Measurements from ENCODE around the gene MYL6.

Gene MYL6

GRCh38 chr12:56151672-56152131 lies 6.5 kb upstream of the MYL6 start (continued):
- TF ChIP-seq ZNF692 (tag by site-specific recombination; IDR thresholded peaks at IDR 0.05) (peak; percentile 95), ZBTB21 (tag by site-specific recombination; IDR thresholded peaks at IDR 0.05) (no peak), ZFP69B (tag by site-specific recombination; IDR thresholded peaks at IDR 0.05) (peak; percentile 92), ZNF768 (tag by site-specific recombination; IDR thresholded peaks at IDR 0.05) (no peak), GLI4 (tag by site-specific recombination; IDR thresholded peaks at IDR 0.05) (no peak), ZNF404 (tag by site-specific recombination; IDR thresholded peaks at IDR 0.05) (no peak), ZNF561 (tag by site-specific recombination; IDR thresholded peaks at IDR 0.05; ENCODE audit: borderline replicate concordance) (no peak), ZFHX2 (tag by site-specific recombination; conservative IDR thresholded peaks at IDR 0.05) (no peak)
- TF ChIP-seq, protein P1, sequence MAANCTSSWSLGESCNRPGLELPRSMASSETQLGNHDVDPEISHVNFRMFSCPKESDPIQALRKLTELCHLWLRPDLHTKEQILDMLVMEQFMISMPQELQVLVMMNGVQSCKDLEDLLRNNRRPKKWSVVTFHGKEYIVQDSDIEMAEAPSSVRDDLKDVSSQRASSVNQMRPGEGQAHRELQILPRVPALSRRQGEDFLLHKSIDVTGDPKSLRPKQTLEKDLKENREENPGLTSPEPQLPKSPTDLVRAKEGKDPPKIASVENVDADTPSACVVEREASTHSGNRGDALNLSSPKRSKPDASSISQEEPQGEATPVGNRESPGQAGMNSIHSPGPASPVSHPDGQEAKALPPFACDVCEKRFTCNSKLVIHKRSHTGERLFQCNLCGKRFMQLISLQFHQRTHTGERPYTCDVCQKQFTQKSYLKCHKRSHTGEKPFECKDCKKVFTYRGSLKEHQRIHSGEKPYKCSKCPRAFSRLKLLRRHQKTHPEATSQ (tag by site-specific recombination; IDR thresholded peaks at IDR 0.05) = no peak

GRCh38 chr12:56152132-56152755 lies 5.9 kb upstream of the MYL6 start, which contains the start of gene MYL6B:
MYL6B (plus strand) TSS chr12:56152587; CDS start chr12:56153919, 1,332 bp downstream.
- Histone ChIP-seq H3K27ac (ENCODE audit: extremely low read depth, low read depth, low read length) (peak within 1 kb of the TSS; percentile 74), H3K9me3 (ENCODE audit: control insufficient read depth, insufficient read depth, low read depth, low read length) (no peaks in the 10 kb centered on the region), H3K36me3 (ENCODE audit: control insufficient read depth in 2 of 2, insufficient read depth in 1 of 2, low read length in 2 of 2) (peaks cover 4 to 21% of the 10 kb centered on the region in 2 experiments), H3K4me3 (ENCODE audit: low read depth, low read length) (peak within 1 kb of the TSS; percentile 46), H3K4me1 (ENCODE audit: control insufficient read depth, insufficient read depth, low read length) (no peaks in the 10 kb centered on the region; the same call in 1 of the 2 replicates)
- CTCF ChIA-PET = interaction anchor here (0.6 to 1.0 kb wide), 4 partner anchors 11 to 42 kb away, joined by 3 to 6 read pairs (median 3); no protein-coding TSS in a partner anchor
- POLR2A ChIA-PET = interaction anchor here (0.5 to 1.8 kb wide), 5 partner anchors 9 to 102 kb away, joined by 3 to 18 read pairs (median 3); partner anchors contain the start of genes ESYT1, RNF41 and ZC3H10
- no peak for TF ChIP-seq ZNF792 (tag by site-specific recombination; IDR thresholded peaks at IDR 0.05)
- TF ChIP-seq ZNF394 (tag by site-specific recombination; IDR thresholded peaks at IDR 0.05; ENCODE audit: borderline replicate concordance) = peak; percentile 53; the same call in 1 of the 2 replicates
- no peak for TF ChIP-seq ZSCAN23 (tag by site-specific recombination; IDR thresholded peaks at IDR 0.05)
- TF ChIP-seq ZNF513 (tag by site-specific recombination; IDR thresholded peaks at IDR 0.05) = peak; percentile 9; the same call in 1 of the 2 replicates
- TF ChIP-seq ZBTB21 (tag by site-specific recombination; IDR thresholded peaks at IDR 0.05) = peak; percentile 59
- no peak for TF ChIP-seq ZNF785 (tag by site-specific recombination; IDR thresholded peaks at IDR 0.05)
- TF ChIP-seq, protein P2, sequence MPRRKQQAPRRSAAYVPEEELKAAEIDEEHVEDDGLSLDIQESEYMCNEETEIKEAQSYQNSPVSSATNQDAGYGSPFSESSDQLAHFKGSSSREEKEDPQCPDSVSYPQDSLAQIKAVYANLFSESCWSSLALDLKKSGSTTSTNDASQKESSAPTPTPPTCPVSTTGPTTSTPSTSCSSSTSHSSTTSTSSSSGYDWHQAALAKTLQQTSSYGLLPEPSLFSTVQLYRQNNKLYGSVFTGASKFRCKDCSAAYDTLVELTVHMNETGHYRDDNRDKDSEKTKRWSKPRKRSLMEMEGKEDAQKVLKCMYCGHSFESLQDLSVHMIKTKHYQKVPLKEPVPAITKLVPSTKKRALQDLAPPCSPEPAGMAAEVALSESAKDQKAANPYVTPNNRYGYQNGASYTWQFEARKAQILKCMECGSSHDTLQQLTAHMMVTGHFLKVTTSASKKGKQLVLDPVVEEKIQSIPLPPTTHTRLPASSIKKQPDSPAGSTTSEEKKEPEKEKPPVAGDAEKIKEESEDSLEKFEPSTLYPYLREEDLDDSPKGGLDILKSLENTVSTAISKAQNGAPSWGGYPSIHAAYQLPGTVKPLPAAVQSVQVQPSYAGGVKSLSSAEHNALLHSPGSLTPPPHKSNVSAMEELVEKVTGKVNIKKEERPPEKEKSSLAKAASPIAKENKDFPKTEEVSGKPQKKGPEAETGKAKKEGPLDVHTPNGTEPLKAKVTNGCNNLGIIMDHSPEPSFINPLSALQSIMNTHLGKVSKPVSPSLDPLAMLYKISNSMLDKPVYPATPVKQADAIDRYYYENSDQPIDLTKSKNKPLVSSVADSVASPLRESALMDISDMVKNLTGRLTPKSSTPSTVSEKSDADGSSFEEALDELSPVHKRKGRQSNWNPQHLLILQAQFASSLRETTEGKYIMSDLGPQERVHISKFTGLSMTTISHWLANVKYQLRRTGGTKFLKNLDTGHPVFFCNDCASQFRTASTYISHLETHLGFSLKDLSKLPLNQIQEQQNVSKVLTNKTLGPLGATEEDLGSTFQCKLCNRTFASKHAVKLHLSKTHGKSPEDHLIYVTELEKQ (tag by site-specific recombination; IDR thresholded peaks at IDR 0.05; ENCODE audit: borderline replicate concordance) = peak; percentile 11; the same call in 1 of the 2 replicates
- peak; percentile 69; the same call in 1 of the 2 replicates for TF ChIP-seq ZBTB48 (tag by site-specific recombination; IDR thresholded peaks at IDR 0.05)
- peak; percentile 63 for TF ChIP-seq ZBTB26 (tag by site-specific recombination; optimal IDR thresholded peaks at IDR 0.05)
- peak; percentile 56; the same call in 1 of the 2 replicates for TF ChIP-seq ZNF692 (tag by site-specific recombination; IDR thresholded peaks at IDR 0.05)
- TF ChIP-seq ZNF670 (tag by site-specific recombination; IDR thresholded peaks at IDR 0.05; ENCODE audit: low read depth) = no peak
- peak; percentile 64; the same call in 1 of the 2 replicates for TF ChIP-seq KLF8 (tag by site-specific recombination; IDR thresholded peaks at IDR 0.05)
- TF ChIP-seq ZNF600 (tag by site-specific recombination; IDR thresholded peaks at IDR 0.05) = 0 out of 2 replicates have a peak, but pooled peaks have one; percentile 13
- TF ChIP-seq ZNF324 (tag by site-specific recombination; IDR thresholded peaks at IDR 0.05) = peak; percentile 66
- TF ChIP-seq ZBTB7A (tag by site-specific recombination; IDR thresholded peaks at IDR 0.05; ENCODE audit: low read depth) = peak; percentile 98
- TF ChIP-seq, protein P3, sequence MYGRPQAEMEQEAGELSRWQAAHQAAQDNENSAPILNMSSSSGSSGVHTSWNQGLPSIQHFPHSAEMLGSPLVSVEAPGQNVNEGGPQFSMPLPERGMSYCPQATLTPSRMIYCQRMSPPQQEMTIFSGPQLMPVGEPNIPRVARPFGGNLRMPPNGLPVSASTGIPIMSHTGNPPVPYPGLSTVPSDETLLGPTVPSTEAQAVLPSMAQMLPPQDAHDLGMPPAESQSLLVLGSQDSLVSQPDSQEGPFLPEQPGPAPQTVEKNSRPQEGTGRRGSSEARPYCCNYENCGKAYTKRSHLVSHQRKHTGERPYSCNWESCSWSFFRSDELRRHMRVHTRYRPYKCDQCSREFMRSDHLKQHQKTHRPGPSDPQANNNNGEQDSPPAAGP (tag by site-specific recombination; IDR thresholded peaks at IDR 0.05) = peak; percentile 75; the same call in 1 of the 2 replicates
